Vagina (tissue), 2 donors: ENCODE results near the gene PDAP1.

Experiments used
- CTCF ChIP-seq, 3 experiments: fragments of 450-650 bp in 2 of 3; fragments of 200-600 bp in 1 of 3; sonication (generic) in 1 of 3; IDR thresholded peaks; one replicate each; pipeline ENCODE4 v1.5.1; 2017 to 2019; ENCODE audit warnings: antibody characterized with exemption in 3 of 3, mild to moderate bottlenecking in 2 of 3, moderate library complexity in 2 of 3
- POLR2A ChIP-seq, 2 donors: fragments of 450-650 bp; IDR thresholded peaks; one replicate each; pipeline ENCODE4 v1.6.1; 2017; ENCODE audit warnings: antibody characterized with exemption in 2 of 2, mild to moderate bottlenecking in 2 of 2, moderate library complexity in 2 of 2
- POLR2AphosphoS5 ChIP-seq, 2 donors: sonication (generic); formaldehyde crosslinking; IDR thresholded peaks; one replicate each; pipeline ENCODE4 v1.9.0; 2017; ENCODE audit warnings: antibody characterized with exemption in 2 of 2, mild to moderate bottlenecking in 2 of 2, low read depth in 1 of 2; ENCODE audit not compliant: insufficient read depth in 1 of 2

- no peak for TF ChIP-seq CTCF (IDR thresholded peaks at IDR 0.05)
- no peak for TF ChIP-seq POLR2A (IDR thresholded peaks at IDR 0.05)
- no peak for TF ChIP-seq POLR2AphosphoS5 (IDR thresholded peaks at IDR 0.05; ENCODE audit: insufficient read depth in 1 of 2, low read depth in 1 of 2)
Observed at GRCh38 chr7:99407872-99408378, 472 bp downstream of the PDAP1 start.
